Measurements from ENCODE around the gene HOXD9. TPM values are rescaled to one million over a fixed set of nuclear protein-coding genes. Genes with fewer than 3 reads are reported as not detected.

Gene HOXD9
- total RNA-seq, 1 experiment from 2014 or later = not detected

GRCh38 chr2:176100547-176101140 is 21.9 kb upstream of the HOXD9 start:
- Histone ChIP-seq H3K27me3 (ENCODE audit: insufficient read depth, low read depth) (peaks cover 41% of the 10 kb centered on the region), H3K4me1 (replicated peaks; ENCODE audit: insufficient read depth) (peaks cover 13% of the 10 kb centered on the region; the same call in 1 of the 2 replicates), H3F3A (ENCODE audit: insufficient read depth, low read depth) (no peaks in the 10 kb centered on the region), H3K9me2 (ENCODE audit: insufficient read depth) (no peaks in the 10 kb centered on the region), H3K36me3 (ENCODE audit: low read depth) (no peaks in the 10 kb centered on the region), H3K79me2 (ENCODE audit: low read depth) (no peaks in the 10 kb centered on the region), H3K4me2 (no peak overlapping the region), H4K20me1 (ENCODE audit: insufficient read depth) (no peaks in the 10 kb centered on the region), H3K4me3 (no peak overlapping the region), H3K9me3 (ENCODE audit: insufficient read depth, low read depth) (no peaks in the 10 kb centered on the region), H2AFZ (no peak overlapping the region), H3K27ac (no peak overlapping the region)
- intact Hi-C loops (cut with micrococcal nuclease; ENCODE audit: unreplicated experiment) = no loop called here
- ChIA-PET POLR2A (ENCODE audit: unreplicated experiment) (no interaction called here), CTCF (no interaction called here)
- BruUV-seq (replicated peaks) = no TSS peak
- TF ChIP-seq CTCF (conservative IDR thresholded peaks at IDR 0.05) (no peak), EZH2 (IDR thresholded peaks at IDR 0.05; ENCODE audit: low read depth) (no peak)
- no peak for DNase-seq

GRCh38 chr2:176101216-176101830 is 21.2 kb upstream of the HOXD9 start:
- DNase-seq = no peak
- Histone ChIP-seq H2AFZ (no peak overlapping the region), H3K9me2 (ENCODE audit: insufficient read depth) (no peaks in the 10 kb centered on the region), H3K79me2 (ENCODE audit: low read depth) (no peaks in the 10 kb centered on the region), H3F3A (ENCODE audit: insufficient read depth, low read depth) (no peaks in the 10 kb centered on the region), H3K36me3 (ENCODE audit: low read depth) (no peaks in the 10 kb centered on the region), H3K27ac (no peak overlapping the region), H4K20me1 (ENCODE audit: insufficient read depth) (no peaks in the 10 kb centered on the region), H3K4me3 (no peak overlapping the region), H3K27me3 (ENCODE audit: insufficient read depth, low read depth) (peaks cover 37% of the 10 kb centered on the region), H3K4me2 (no peak overlapping the region), H3K9me3 (ENCODE audit: insufficient read depth, low read depth) (no peaks in the 10 kb centered on the region), H3K4me1 (replicated peaks; ENCODE audit: insufficient read depth) (peaks cover 12% of the 10 kb centered on the region; the same call in 1 of the 2 replicates)
- ChIA-PET POLR2A (ENCODE audit: unreplicated experiment) (no interaction called here), CTCF (no interaction called here)
- TF ChIP-seq EZH2 (IDR thresholded peaks at IDR 0.05; ENCODE audit: low read depth) = no peak
- no peak for TF ChIP-seq CTCF (conservative IDR thresholded peaks at IDR 0.05)
- BruUV-seq (replicated peaks) = no TSS peak
- intact Hi-C loops (cut with micrococcal nuclease; ENCODE audit: unreplicated experiment) = no loop called here

GRCh38 chr2:176101842-176102241 is 20.7 kb upstream of the HOXD9 start:
- no peak for DNase-seq
- no TSS peak for BruUV-seq (replicated peaks)
- Histone ChIP-seq H3K27ac (no peak overlapping the region), H3K4me2 (no peak overlapping the region), H3K36me3 (ENCODE audit: low read depth) (no peaks in the 10 kb centered on the region), H4K20me1 (ENCODE audit: insufficient read depth) (no peaks in the 10 kb centered on the region), H3K27me3 (ENCODE audit: insufficient read depth, low read depth) (peaks cover 32% of the 10 kb centered on the region), H3K9me2 (ENCODE audit: insufficient read depth) (no peaks in the 10 kb centered on the region), H3F3A (ENCODE audit: insufficient read depth, low read depth) (no peaks in the 10 kb centered on the region), H2AFZ (no peak overlapping the region), H3K4me1 (replicated peaks; ENCODE audit: insufficient read depth) (peaks cover 7% of the 10 kb centered on the region; the same call in 1 of the 2 replicates), H3K9me3 (ENCODE audit: insufficient read depth, low read depth) (no peaks in the 10 kb centered on the region), H3K79me2 (ENCODE audit: low read depth) (no peaks in the 10 kb centered on the region), H3K4me3 (no peak overlapping the region)
- CTCF ChIA-PET = no interaction called here
- TF ChIP-seq EZH2 (IDR thresholded peaks at IDR 0.05; ENCODE audit: low read depth) (no peak), CTCF (conservative IDR thresholded peaks at IDR 0.05) (no peak)
- intact Hi-C loops (cut with micrococcal nuclease; ENCODE audit: unreplicated experiment) = no loop called here
- POLR2A ChIA-PET (ENCODE audit: unreplicated experiment) = no interaction called here

All from PC-9 (cell line).